K562 (cell line): ENCODE results near the gene SS18L1. TPM values are rescaled to one million over a fixed set of nuclear protein-coding genes. Genes with fewer than 3 reads are reported as not detected.

Experiments
- BACH1 ChIP-seq: fragments of 200-800 bp; sonication (Bioruptor generic); IDR thresholded peaks from 2 replicates; pipeline ENCODE4 v1.6.1; 2016; ENCODE audit warnings: missing genetic modification characterization, missing compliant biosample characterization
- CHAMP1 ChIP-seq: fragments of 450-650 bp; IDR thresholded peaks from 2 replicates; pipeline ENCODE4 v1.6.1; 2016; ENCODE audit warnings: mild to moderate bottlenecking
- POLR2G ChIP-seq: fragments of 200-400 bp; formaldehyde crosslinking; IDR thresholded peaks from 2 replicates; pipeline ENCODE4 v1.6.1; 2017; ENCODE audit warnings: low read depth, mild to moderate bottlenecking, antibody characterized with exemption, low read length, moderate library complexity
- SNAPC5 ChIP-seq: fragments of 250-450 bp; sonication (Bioruptor Pico); IDR thresholded peaks from 2 replicates; pipeline ENCODE4 v1.8.0; 2021; ENCODE audit warnings: moderate library complexity, mild to moderate bottlenecking, inconsistent platforms
- TCFL5 ChIP-seq: fragments of 250-450 bp; sonication (Bioruptor Pico); conservative IDR thresholded peaks from 2 replicates; pipeline ENCODE4 v1.6.1; 2021; ENCODE audit warnings: mild to moderate bottlenecking, moderate library complexity, matching md5 sums
- ZNF436 ChIP-seq: fragments of 250-450, 450-650 bp; sonication (Bioruptor Pico); formaldehyde crosslinking; IDR thresholded peaks from 2 replicates; pipeline ENCODE4 v1.7.0; 2020; ENCODE audit warnings: mild to moderate bottlenecking
- ZNF740 ChIP-seq, 3 experiments: fragments of 200-800 bp in 1 of 3; sonication (Bioruptor generic) in 1 of 3; sonication (generic) in 1 of 3; formaldehyde crosslinking in 1 of 3; IDR thresholded peaks; 2 replicates each; pipeline versions ENCODE4 v1.6.1 to v1.8.0; 2016 to 2022; ENCODE audit warnings: mild to moderate bottlenecking in 2 of 3, missing compliant biosample characterization in 2 of 3, missing genetic modification characterization in 2 of 3, missing genetic modification reagents in 1 of 3
- polyA plus RNA-seq, 8 experiments: library from polyadenylated mRNA; depleted of rRNA in 4 of 8; stranded (reverse) in 5 of 8; unstranded in 3 of 8; fragments of >200 nt; fragmentation: Nextera tagmentation in 2 of 8; fragmentation: Illumina TruSeq in 1 of 8; extraction: Ambion mirVana in 2 of 8; extraction: Trizol in 1 of 8; gene quantifications; 2 replicates each; pipeline versions ENCODE4 v1.2.1 to v1.2.3, GENCODE V29; 2011 to 2014; ENCODE audit warnings: inconsistent platforms in 1 of 8, missing spikeins in 1 of 8
- total RNA-seq, 7 experiments: library from RNA; depleted of rRNA in 6 of 7; stranded (reverse); fragments of >200 nt in 6 of 7; fragmentation: Illumina TruSeq in 2 of 7; extraction: Trizol in 2 of 7; gene quantifications; 2 replicates each; pipeline versions ENCODE4 v1.2.1 to v1.2.3, GENCODE V29; 2011 to 2021; ENCODE audit warnings: low replicate concordance in 1 of 7
- TF ChIP-seq, protein P1 (sequence below), 2 experiments: fragments of 450-650 bp in 1 of 2; sonication (generic) in 1 of 2; formaldehyde crosslinking in 1 of 2; IDR thresholded peaks; 2 replicates each; pipeline versions ENCODE4 v1.7.1 to v1.9.0; 2016 to 2022; ENCODE audit warnings: inconsistent platforms in 1 of 2, mild to moderate bottlenecking in 1 of 2, missing genetic modification reagents in 1 of 2
- TF ChIP-seq, protein P2 (sequence below): sonication (generic); formaldehyde crosslinking; IDR thresholded peaks from 2 replicates; pipeline ENCODE4 v1.8.0; 2022; ENCODE audit warnings: mild to moderate bottlenecking, low read depth, missing genetic modification reagents

SS18L1 gene
- total and polyA plus RNA-seq, 9 of the 15 experiments (the other 6 are each of a cell fraction or from before 2014, with no cell fraction given), result 2.7 to 28.3 (median 15.1) TPM

DNA sequence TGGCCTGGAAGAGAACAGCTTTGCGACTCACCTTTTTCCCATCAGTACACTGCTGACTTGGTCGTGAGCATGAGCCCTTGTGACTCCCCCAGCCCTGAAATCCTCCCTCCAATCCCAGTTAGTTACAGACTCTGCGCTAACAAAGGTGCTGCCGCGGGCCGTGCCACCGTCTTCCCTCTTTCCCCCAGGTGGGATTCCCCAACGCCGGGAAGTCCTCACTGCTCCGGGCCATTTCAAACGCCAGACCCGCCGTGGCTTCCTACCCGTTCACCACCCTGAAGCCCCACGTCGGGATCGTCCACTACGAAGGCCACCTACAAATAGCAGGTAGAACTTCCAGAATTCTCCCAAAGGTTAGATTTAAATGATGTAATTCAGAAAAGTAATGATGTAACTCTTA, 55.4 kb downstream of the SS18L1 start (continued):
- TF ChIP-seq, protein P1, sequence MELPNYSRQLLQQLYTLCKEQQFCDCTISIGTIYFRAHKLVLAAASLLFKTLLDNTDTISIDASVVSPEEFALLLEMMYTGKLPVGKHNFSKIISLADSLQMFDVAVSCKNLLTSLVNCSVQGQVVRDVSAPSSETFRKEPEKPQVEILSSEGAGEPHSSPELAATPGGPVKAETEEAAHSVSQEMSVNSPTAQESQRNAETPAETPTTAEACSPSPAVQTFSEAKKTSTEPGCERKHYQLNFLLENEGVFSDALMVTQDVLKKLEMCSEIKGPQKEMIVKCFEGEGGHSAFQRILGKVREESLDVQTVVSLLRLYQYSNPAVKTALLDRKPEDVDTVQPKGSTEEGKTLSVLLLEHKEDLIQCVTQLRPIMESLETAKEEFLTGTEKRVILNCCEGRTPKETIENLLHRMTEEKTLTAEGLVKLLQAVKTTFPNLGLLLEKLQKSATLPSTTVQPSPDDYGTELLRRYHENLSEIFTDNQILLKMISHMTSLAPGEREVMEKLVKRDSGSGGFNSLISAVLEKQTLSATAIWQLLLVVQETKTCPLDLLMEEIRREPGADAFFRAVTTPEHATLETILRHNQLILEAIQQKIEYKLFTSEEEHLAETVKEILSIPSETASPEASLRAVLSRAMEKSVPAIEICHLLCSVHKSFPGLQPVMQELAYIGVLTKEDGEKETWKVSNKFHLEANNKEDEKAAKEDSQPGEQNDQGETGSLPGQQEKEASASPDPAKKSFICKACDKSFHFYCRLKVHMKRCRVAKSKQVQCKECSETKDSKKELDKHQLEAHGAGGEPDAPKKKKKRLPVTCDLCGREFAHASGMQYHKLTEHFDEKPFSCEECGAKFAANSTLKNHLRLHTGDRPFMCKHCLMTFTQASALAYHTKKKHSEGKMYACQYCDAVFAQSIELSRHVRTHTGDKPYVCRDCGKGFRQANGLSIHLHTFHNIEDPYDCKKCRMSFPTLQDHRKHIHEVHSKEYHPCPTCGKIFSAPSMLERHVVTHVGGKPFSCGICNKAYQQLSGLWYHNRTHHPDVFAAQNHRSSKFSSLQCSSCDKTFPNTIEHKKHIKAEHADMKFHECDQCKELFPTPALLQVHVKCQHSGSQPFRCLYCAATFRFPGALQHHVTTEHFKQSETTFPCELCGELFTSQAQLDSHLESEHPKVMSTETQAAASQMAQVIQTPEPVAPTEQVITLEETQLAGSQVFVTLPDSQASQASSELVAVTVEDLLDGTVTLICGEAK (IDR thresholded peaks at IDR 0.05), result no peak
- TF ChIP-seq, protein P1 (CRISPR knock-in tag; IDR thresholded peaks at IDR 0.05), result no peak
- TF ChIP-seq CHAMP1 (no peak), ZNF436 (CRISPR knock-in tag) (no peak), ZNF740 (CRISPR knock-in tag; IDR thresholded peaks at IDR 0.05) (no peak), ZNF740 (tag; IDR thresholded peaks at IDR 0.05) (no peak), TCFL5 (CRISPR knock-in tag) (no peak), BACH1 (tag) (no peak), POLR2G (no peak), SNAPC5 (CRISPR knock-in tag) (no peak)
- TF ChIP-seq, protein P2, sequence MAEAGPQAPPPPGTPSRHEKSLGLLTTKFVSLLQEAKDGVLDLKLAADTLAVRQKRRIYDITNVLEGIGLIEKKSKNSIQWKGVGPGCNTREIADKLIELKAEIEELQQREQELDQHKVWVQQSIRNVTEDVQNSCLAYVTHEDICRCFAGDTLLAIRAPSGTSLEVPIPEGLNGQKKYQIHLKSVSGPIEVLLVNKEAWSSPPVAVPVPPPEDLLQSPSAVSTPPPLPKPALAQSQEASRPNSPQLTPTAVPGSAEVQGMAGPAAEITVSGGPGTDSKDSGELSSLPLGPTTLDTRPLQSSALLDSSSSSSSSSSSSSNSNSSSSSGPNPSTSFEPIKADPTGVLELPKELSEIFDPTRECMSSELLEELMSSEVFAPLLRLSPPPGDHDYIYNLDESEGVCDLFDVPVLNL (CRISPR knock-in tag), result no peak
